Activated CD4-positive, alpha-beta T cell treated with anti-CD3 and anti-CD28 coated beads, Interleukin-2, amount 50 U/mL, for 16 hours (primary cell): ENCODE measurements around the gene F9.
"Not testable (repeated sequence)": the region's sequence is repeated elsewhere in the genome, so short reads cannot be mapped to it uniquely, and the experiment has no call there.

Source experiments
- DNase-seq: peaks from one replicate; pipeline ENCODE4 v3.0.0-alpha.2; 2020

Gene F9

GRCh38 chrX:139530550-139530949 lies at the start of gene F9:
F9 (plus strand) TSS chrX:139530739; CDS start chrX:139530765, 26 bp downstream.
- no peak for DNase-seq

DNA sequence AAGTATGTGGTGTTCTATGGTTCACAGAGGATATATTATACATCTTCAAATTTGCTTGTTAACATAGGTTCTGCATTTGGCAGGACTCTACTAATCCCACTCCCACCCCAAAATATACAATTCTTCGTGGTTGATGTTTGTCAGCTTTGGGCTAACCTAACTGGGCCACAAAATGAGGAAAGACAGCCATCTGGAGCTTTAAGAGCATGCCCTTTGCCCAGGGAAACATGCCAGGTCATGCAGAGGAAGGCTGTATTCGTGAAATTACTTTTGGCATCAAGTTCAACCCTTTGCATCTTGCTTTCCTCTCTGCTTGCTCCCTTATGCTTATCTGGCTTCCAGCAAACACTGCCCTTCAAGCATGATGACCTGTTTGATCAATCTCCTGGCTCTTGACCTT lies 46.8 kb upstream of the F9 start:
- no peak for DNase-seq

GRCh38 chrX:139484591-139484990 lies 45.9 kb upstream of the F9 start:
- DNase-seq = no peak

DNA sequence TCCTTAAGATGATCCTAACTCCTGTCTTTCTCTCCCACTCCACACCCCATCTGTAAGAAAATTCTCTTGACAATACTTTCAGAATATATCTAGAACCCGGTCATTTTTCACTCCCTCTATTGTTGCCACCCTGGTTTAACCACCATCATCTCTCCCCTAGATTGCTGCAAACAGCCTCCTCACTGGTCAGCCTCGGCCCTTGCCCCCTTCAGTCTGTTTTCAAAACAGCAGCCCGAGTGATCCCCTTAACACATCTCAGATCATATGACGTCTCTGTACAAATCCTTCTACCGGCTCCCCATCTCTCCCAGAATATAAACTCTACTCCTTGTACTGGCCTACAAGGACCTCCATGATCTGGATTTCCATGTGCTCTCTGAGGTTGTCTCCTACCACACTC lies 35.2 kb upstream of the F9 start:
- no peak for DNase-seq

DNA sequence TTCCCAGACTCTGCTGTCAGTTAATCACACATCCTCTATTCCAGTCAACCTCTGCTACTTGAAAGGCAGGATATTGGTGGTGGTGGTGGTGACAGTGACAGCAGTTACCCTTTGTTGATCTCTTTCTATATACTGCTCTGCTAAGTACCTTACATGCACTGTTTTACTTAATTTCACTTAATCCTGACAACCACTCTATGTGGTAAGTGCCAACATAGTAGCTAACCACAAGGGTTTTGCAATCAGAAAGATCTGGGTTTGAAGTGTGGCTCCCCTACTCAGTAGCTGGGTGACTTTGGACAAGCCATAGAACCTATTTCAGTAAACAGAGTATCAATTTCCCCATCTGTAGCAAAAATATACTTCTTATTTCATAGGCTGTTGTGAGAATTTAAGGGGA lies 24.2 kb upstream of the F9 start:
- no peak for DNase-seq

- no peak for DNase-seq
Observed at GRCh38 chrX:139508099-139508498, 22.4 kb upstream of the F9 start.

GRCh38 chrX:139518475-139518874 lies 12.1 kb upstream of the F9 start:
- DNase-seq = no peak

GRCh38 chrX:139528829-139529228 lies 1.7 kb upstream of the F9 start:
- DNase-seq = not testable (repeated sequence)

DNA sequence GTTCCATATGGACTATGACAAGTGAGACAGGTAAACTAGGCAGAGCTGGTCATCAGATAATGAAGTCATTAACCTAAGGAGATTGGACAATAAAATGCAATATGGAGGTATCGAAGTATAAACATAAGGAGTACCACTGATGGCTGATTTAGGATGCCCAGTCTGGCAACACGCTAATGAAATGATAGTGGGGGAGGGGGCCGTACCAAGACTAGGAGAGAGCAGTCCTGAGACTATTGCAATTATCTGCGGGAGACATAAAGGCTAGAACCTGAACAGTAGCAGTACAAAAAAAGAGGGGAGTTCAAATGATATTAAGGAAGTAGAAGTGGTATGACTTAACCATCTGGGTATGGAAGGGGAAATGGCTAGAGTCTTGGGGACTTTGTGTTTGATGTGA lies 2.3 kb downstream of the F9 start:
- DNase-seq = no peak

DNA sequence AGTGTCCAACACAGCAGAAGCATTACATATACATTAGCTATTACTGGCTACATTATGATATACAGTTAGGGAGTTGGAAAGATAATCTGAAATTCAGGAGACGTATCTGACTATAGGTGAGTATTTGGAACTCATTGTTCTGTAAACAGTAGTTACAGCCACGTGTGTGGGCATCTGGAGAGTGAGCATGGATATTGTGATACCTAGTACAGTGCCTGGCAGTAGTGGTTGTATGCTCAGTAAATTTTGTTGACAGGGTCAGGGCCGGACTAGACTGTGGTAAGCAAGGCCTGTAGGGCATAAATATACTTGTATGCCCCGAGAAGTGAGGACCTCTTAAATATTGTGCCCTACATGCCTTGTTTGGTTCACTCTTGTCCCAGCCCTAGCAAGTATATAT lies 2.9 kb downstream of the F9 start:
- DNase-seq = no peak

DNA sequence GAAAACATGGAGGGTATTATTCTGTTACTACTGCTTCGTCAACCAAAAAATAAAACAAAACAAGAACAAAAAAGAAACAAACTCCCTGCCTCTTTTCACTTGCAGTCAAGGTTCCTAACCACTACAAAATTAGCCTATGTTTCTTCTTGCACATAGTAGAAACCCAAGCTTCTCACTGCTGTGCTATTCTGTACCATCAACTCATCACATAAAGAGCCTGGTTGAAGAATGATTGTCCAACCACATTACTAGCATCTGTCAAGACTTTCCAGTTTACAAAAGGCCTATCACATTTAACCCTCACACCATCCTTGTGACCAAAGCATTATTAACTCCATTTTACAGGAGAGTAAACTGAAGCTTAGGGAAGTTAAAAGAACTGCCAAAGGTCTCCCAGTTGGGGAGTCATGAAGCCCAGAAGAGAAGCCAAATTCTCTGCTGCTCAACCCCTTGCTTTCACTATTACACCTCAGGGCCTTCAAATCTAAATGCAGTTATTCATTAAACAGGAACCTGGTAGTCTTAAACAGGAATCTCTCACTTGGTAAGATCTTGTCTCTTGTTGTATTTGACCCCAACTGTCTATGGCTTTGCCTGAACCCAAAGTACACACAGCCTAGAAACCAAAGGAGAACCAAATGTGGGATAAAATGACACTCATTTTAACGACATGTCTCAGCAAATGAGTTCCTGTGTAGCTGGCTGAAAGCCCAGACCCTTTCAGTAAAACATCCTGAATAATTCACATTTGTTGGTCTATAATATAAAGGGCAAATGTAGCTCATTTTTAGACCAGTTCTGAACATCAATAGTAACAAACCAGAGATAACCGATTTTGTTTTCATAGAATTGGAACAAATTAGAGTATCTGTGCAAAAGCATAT lies 8.6 kb downstream of the F9 start:
- DNase-seq = no peak

DNA sequence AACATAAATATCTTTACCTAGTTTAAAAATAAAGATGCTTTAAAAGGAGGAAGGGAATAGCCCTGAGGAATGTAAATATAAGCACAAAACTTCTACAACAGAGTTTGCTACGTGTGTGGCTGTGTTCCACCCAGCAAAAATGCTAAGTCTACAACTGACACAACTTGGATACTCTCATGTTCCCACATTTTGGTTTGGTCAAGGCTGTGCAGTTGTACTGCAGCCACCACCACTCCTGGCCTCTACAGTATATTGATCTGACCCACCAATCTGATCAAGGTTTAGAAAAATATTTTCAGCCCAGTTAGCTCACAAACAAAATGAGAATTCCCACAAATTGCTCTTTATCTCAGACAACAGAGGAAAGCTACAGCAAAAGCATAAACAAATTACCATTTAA lies 12.1 kb downstream of the F9 start:
- no peak for DNase-seq

- no peak for DNase-seq
Observed at GRCh38 chrX:139543920-139544319, 13.4 kb downstream of the F9 start.

- DNase-seq = no peak
Observed at GRCh38 chrX:139544591-139544990, 14.1 kb downstream of the F9 start.

DNA sequence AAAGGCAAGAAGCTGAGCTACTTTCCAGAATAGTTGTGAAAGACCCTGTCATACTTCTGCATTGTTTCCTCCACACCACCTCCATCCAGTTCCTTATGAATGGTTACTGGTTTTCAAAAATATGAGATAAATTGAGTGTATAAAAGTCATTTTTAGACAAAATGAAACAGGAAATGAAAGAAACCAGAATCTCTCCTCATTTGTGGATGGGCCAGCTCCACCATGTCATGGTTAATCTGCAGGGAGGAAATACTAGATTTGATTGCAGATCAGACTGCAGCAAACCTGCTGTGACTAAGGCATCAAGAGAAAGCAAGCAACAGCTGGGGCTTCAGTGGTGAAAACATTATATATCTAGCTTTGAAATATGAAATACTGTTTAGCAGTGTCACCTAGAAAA lies 23.8 kb downstream of the F9 start:
- no peak for DNase-seq

DNA sequence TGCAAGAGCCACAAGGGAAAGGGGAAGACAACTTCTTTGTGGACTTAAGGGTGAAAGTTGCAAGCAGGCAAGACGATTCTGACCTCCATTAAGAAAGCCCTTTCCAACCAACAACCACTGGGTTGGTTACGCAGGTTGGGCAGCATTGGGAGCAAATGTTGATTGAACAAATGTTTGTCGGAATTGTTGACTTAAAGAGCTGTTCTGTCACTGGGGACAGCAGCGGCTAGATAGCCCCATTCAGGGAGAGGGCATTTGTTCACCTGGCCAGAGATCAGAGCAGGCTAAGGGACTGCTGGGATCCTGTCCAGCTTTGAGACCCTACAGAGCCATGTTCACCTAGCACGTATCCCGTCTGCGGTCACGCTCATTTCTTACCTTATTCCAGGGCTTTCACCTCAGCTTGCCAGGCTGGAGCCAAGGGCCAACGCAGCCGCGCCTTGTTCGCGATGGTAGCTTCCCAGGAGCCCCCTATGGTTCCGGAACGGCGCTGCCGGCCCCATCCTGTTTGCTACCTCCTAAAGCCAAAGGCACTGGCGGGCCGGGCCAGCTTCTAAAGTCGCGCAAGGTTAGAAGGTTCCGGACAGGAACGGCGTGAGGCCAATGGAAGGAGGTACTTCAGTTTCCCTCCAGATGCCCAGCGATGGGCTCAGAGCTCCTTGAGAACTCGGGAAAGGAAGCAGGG lies 24.6 kb downstream of the F9 start:
- DNase-seq = no peak

- DNase-seq = peak; percentile 40
Observed at GRCh38 chrX:139559383-139560042, 29.0 kb downstream of the F9 start.

GRCh38 chrX:139560221-139560620 lies 29.7 kb downstream of the F9 start:
- DNase-seq = no peak

GRCh38 chrX:139563251-139563650 lies 32.7 kb downstream of the F9 start:
- no peak for DNase-seq

- no peak for DNase-seq
Observed at GRCh38 chrX:139566981-139567380, 36.4 kb downstream of the F9 start.

- DNase-seq = no peak
Observed at GRCh38 chrX:139581068-139581467, 50.5 kb downstream of the F9 start.

DNA sequence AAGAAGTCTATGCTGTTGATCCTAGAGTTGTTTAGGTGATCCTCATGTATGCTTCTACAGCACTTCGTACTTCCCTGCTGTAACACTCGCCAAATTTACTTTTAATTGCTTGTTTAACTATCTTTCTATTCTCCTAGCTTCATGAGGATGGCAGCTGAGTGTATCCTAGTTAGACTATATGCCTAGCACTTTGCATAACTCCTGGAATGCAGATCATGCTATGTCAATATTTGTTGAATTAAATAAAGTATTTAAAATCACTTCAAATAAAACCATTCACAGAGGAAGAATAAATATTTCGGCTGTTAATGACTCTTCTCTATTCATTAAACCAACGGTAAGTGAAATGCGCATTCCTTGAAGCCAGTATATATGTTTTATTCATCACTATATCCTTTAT lies 55.1 kb downstream of the F9 start:
- no peak for DNase-seq

- no peak for DNase-seq
Observed at GRCh38 chrX:139596068-139596467, 65.5 kb downstream of the F9 start.

DNA sequence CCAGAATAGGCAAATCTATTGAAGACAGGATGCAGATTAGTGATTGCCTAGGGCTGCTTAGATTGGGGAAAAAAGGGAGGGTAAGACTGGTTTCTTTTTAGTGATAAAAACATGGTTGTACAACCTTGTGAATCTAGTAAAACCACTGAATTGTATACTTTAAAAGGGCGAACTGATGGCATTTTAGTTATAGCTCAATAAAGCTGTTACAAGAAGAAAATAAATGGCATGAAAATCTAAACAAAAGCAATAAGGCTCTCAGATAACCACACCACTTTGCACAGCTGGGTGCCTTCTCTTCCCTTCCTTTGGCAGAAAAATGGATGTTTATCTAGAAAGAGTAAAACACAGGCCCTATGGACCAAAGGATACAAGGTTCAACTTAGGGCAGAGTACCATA lies 69.6 kb downstream of the F9 start:
- DNase-seq = no peak
